ENCODE measurements around the gene LYSMD2. TPM values are rescaled to one million over a fixed set of nuclear protein-coding genes. Genes with fewer than 3 reads are reported as not detected.
A peak's percentile ranks its signal among the peaks of the same experiment; 100 is the strongest.

Gene LYSMD2
- total RNA-seq, 4 donors from 2014 or later: 5.8 to 16.1 (median 10.6) TPM

- Histone ChIP-seq H3K4me3 (no peak overlapping the region), H3K4me1 (peaks cover 22 to 28% of the 10 kb centered on the region in 2 donors), H3K27ac (no peak overlapping the region), H3K27me3 (no peaks in the 10 kb centered on the region), H3K36me3 (no peaks in the 10 kb centered on the region), H3K9me3 (no peaks in the 10 kb centered on the region)
- TF ChIP-seq POLR2A (IDR thresholded peaks at IDR 0.05): no peak
- DNase-seq (no peak), ATAC-seq (no peak)
- in situ Hi-C loops (cut with MboI; ENCODE audit: low sequenced_read_pairs in 4 of 4): no loop called here
- intact Hi-C loops (cut with DNase I; ENCODE audit: low total_unique reads): no loop called here
These were observed 12.8 kb downstream of the LYSMD2 start for GRCh38 chr15:51724673-51725072.

DNA sequence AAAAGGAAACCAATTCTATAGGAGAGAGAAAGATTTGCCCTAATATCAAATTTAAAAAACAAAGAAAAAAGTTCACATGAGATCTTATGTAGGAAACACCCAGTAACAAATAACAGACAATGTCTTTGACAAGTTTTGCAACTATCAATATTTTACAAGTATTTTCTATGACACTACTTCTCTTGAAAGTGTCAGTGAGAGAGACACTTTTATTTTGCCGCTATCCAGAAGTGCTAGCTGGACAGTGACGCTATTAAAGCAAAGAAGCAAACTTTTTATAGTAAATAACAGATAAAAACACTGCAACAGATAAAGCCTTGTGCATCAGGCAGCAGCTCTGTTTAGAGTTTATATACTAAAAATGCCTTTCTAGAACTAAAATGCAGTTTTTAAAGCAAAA is 13.3 kb downstream of the LYSMD2 start:
- in situ Hi-C loops (cut with MboI; ENCODE audit: low sequenced_read_pairs in 4 of 4) (no loop called here), intact Hi-C loops (cut with DNase I; ENCODE audit: low total_unique reads) (no loop called here)
- no peak for DNase-seq
- Histone ChIP-seq H3K27ac (no peak overlapping the region), H3K9me3 (no peaks in the 10 kb centered on the region), H3K27me3 (no peaks in the 10 kb centered on the region), H3K36me3 (no peaks in the 10 kb centered on the region), H3K4me1 (peaks cover 22 to 28% of the 10 kb centered on the region in 2 donors), H3K4me3 (no peak overlapping the region)
- TF ChIP-seq, protein P1, sequence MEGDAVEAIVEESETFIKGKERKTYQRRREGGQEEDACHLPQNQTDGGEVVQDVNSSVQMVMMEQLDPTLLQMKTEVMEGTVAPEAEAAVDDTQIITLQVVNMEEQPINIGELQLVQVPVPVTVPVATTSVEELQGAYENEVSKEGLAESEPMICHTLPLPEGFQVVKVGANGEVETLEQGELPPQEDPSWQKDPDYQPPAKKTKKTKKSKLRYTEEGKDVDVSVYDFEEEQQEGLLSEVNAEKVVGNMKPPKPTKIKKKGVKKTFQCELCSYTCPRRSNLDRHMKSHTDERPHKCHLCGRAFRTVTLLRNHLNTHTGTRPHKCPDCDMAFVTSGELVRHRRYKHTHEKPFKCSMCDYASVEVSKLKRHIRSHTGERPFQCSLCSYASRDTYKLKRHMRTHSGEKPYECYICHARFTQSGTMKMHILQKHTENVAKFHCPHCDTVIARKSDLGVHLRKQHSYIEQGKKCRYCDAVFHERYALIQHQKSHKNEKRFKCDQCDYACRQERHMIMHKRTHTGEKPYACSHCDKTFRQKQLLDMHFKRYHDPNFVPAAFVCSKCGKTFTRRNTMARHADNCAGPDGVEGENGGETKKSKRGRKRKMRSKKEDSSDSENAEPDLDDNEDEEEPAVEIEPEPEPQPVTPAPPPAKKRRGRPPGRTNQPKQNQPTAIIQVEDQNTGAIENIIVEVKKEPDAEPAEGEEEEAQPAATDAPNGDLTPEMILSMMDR (IDR thresholded peaks at IDR 0.05 in 4 of 5, conservative IDR thresholded peaks at IDR 0.05 in 1 of 5): no peak
- no peak for TF ChIP-seq POLR2A (IDR thresholded peaks at IDR 0.05)
- no peak for ATAC-seq

- peak overlapping the region in 2 of 4 donors; percentile 28 to 33 for H3K27ac ChIP-seq
- ATAC-seq: no peak
- intact Hi-C loops (cut with DNase I; ENCODE audit: low total_unique reads): no loop called here
These were observed 16.1 kb downstream of the LYSMD2 start for GRCh38 chr15:51721199-51721960.

GRCh38 chr15:51720201-51720995 is 17.1 kb downstream of the LYSMD2 start:
- TF ChIP-seq POLR2A (IDR thresholded peaks at IDR 0.05): no peak
- Histone ChIP-seq H3K9me3 (no peaks in the 10 kb centered on the region), H3K27ac (no peak overlapping the region), H3K36me3 (no peaks in the 10 kb centered on the region), H3K27me3 (no peaks in the 10 kb centered on the region), H3K4me3 (no peak overlapping the region), H3K4me1 (peaks cover 10 to 16% of the 10 kb centered on the region in 2 donors)
- DNase-seq (no peak), ATAC-seq (no peak)
- in situ Hi-C loops (cut with MboI; ENCODE audit: low sequenced_read_pairs in 4 of 4) (no loop called here), intact Hi-C loops (cut with DNase I; ENCODE audit: low total_unique reads) (no loop called here)

More at GRCh38 chr15:51721199-51721960, 16.1 kb downstream of the LYSMD2 start:
- Histone ChIP-seq H3K4me1 (peaks cover 20 to 23% of the 10 kb centered on the region in 2 donors), H3K27me3 (no peaks in the 10 kb centered on the region), H3K9me3 (no peaks in the 10 kb centered on the region), H3K36me3 (no peaks in the 10 kb centered on the region), H3K4me3 (no peak overlapping the region)
- TF ChIP-seq POLR2A (IDR thresholded peaks at IDR 0.05): no peak
- TF ChIP-seq, protein P1 (IDR thresholded peaks at IDR 0.05 in 4 of 5, conservative IDR thresholded peaks at IDR 0.05 in 1 of 5): no peak
- in situ Hi-C loops (cut with MboI; ENCODE audit: low sequenced_read_pairs in 4 of 4): no loop called here
- DNase-seq: no peak

DNA sequence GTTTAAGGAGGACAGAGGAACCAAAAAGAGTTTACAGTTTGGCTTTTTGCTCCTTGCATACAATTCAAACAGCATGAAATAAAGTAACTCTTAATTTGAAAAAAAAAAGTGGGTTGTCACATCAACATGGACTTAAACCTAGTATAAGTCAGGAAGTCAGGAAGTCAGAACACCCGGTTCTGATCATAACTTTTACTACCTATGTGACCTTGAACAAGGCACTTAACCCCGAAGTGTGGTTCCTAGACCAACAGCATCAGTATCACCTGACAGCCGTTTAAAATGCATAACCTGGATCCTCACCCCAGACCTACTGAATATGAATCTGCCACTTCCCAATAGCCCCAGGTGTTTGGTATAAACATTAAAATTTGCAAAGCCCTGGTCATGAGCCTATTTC is 18.7 kb downstream of the LYSMD2 start:
- Histone ChIP-seq H3K27ac (no peak overlapping the region), H3K9me3 (no peaks in the 10 kb centered on the region), H3K4me3 (no peak overlapping the region), H3K36me3 (no peaks in the 10 kb centered on the region), H3K27me3 (no peaks in the 10 kb centered on the region), H3K4me1 (peaks cover 0 to 4% of the 10 kb centered on the region in 2 donors)
- no peak for ATAC-seq
- no peak for DNase-seq
- intact Hi-C loops (cut with DNase I; ENCODE audit: low total_unique reads): no loop called here
- in situ Hi-C loops (cut with MboI; ENCODE audit: low sequenced_read_pairs in 4 of 4): no loop called here
- no peak for TF ChIP-seq POLR2A (IDR thresholded peaks at IDR 0.05)
- TF ChIP-seq, protein P1 (IDR thresholded peaks at IDR 0.05 in 4 of 5, conservative IDR thresholded peaks at IDR 0.05 in 1 of 5): no peak
